CD4-positive, alpha-beta T cell treated with Interleukin-4 for 1 hour (primary cell): Measurements from ENCODE around the gene SEC23B.

ENCODE experiments used
- DNase-seq, 2 donors: peaks; one replicate each; pipeline ENCODE4 v3.0.0-alpha.2; 2020 to 2022

SEC23B gene

DNA sequence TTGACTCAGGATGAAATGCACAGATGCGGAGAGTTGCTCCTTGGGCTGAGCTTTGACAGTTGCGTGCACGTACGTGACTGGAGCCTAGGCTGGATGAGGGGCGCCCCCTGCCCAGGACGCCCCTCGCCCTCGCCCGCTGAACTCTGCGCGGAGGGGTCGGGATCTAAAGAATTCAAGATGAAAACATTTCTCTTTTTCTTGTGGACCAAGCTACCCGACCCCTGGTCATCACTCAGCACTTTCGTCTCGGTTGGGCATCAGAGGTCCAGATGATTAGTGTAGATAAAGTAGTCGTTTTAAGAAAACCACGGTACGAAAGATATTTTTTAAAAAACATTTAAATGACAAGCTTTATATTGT is 80.8 kb downstream of the SEC23B start:
- DNase-seq = no peak

- peak in 1 of 2 donors; percentile 9 for DNase-seq
These were observed 82.4 kb downstream of the SEC23B start for GRCh38 chr20:18589941-18590674.

GRCh38 chr20:18596270-18596669 is 88.5 kb downstream of the SEC23B start:
- no peak for DNase-seq

DNA sequence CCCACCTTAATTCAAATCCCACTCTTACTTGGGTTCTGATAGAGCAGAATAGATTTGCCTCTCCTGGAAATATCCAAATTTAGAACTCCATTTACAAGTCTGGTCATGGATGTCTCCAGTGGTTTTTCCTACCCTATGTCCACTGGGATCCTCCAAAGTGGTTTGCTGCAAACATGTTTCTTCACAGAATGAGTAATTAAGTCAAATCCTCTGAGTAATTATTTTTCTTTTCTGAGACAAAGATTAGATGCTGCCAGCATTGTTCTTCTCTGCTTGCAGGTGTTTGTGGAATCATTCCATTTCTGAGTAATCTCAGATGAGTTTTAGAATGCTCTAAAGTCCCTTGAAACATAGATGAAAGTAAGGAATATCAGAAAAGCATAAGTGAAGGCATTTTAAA is 102.0 kb downstream of the SEC23B start:
- DNase-seq = no peak
